GM19238 (cell line): ENCODE results near the gene FAM32A.
"Not testable (repeated sequence)": the region's sequence is repeated elsewhere in the genome, so short reads cannot be mapped to it uniquely, and the experiment has no call there.

Experiments used
- DNase-seq: peaks from one replicate; pipeline ENCODE4 v3.0.0; 2011; ENCODE audit warnings: low spot score; ENCODE audit not compliant: insufficient read length

FAM32A gene

GRCh38 chr19:16164222-16164890, 20.9 kb upstream of the FAM32A start:
- no peak for DNase-seq

DNA sequence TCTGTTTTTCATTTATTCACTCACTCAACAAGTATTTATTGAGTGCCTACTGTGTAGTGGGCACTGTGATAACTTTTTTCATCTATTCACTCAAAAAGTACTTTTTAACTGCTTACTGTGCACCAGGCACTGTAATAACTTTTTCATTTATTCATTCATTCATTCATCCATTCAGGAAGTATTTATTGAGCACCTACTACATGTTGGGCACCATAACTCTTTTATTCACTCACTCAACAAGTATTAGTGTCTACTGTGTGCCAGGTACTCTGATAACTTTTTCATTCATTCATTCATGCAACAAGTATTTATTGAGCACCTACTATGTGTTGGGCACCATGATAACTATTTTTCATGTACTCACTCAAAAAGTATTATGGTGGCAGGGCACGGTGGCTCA, 18.8 kb upstream of the FAM32A start:
- no peak for DNase-seq

GRCh38 chr19:16167055-16167454, 18.2 kb upstream of the FAM32A start:
- DNase-seq = no peak

GRCh38 chr19:16168465-16169081, 16.6 kb upstream of the FAM32A start:
- DNase-seq = no peak

GRCh38 chr19:16170134-16170533, 15.1 kb upstream of the FAM32A start:
- DNase-seq = no peak

- no peak for DNase-seq
Observed at GRCh38 chr19:16175954-16176353, 9.3 kb upstream of the FAM32A start.

- not testable (repeated sequence) for DNase-seq
Observed at GRCh38 chr19:16178866-16179265, 6.3 kb upstream of the FAM32A start.

GRCh38 chr19:16180611-16181010, 4.6 kb upstream of the FAM32A start:
- DNase-seq = no peak

- no peak for DNase-seq
Observed at GRCh38 chr19:16184665-16185122, 516 bp upstream of the FAM32A start.

GRCh38 chr19:16185768-16186123, 536 bp downstream of the FAM32A start:
- DNase-seq = no peak

- no peak for DNase-seq
Observed at GRCh38 chr19:16188521-16188920, 3.3 kb downstream of the FAM32A start.

DNA sequence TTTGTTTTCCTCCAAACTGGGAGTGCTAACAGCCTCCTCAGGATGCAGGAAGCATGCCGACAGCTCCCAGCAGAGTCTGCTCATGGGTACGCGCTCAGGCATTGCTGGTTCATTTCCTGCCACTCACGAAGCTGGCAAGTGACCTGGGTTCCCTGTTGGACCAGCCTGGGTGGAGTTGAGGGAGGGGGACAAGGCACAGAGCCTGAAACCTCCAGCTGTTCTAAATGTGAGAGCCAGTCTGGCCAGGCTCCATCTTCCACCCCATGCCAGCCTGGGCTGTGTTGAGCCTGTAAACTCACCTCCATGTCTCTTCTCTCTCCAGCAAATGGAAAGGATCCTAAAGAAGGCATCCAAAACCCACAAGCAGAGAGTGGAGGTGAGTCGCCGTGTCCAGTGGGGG, 5.0 kb downstream of the FAM32A start:
- no peak for DNase-seq

DNA sequence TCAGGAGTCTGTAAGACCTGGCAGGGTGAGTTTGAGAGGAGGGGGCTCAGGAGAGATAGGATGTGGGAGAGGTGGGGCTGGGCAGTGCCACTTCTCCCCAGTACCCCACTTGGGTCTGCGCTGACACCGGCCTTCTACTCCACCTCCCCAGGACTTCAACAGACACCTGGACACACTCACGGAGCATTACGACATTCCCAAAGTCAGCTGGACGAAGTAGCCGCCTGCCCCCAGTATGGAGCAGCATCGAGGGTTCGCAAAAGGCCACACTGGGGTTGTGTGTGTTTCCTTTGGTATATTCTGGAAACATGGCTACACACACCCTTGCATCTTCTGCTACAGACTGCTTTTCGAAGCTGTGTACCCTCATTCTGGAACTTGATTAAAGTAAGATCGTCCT, 5.5 kb downstream of the FAM32A start:
- no peak for DNase-seq

DNA sequence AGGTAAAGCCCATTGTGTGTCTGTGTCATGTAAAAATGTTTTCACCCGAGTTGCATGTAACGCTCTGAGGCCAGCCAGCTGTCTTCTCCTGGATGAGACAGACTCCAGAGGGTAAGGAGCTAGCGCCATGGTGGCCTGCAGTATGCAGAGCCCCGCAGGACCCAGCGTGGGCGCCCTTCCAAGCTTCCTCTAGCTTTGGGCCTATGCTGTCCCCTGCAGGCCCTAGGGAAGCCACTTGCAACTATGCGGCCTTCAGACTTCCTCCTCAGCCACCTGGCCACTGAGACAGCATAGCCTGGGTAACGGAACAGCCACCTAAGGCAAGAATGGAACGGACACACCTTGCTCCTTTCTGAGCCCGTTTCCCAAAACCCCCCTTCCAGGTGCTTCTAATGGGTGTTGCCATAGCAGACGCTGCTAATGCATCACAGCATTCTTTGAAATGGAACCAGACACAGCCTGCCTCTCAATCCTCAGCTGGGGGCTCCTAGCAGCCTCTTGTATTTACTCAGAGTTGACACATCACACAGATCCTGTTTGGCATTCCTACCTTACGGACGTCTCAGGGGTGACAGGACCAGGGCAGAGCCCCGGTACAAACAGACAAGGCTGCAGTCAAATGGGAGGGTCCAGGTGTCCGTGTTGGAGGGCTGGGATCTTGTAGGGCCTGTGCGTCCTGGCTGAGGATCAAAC, 6.2 kb downstream of the FAM32A start:
- no peak for DNase-seq

DNA sequence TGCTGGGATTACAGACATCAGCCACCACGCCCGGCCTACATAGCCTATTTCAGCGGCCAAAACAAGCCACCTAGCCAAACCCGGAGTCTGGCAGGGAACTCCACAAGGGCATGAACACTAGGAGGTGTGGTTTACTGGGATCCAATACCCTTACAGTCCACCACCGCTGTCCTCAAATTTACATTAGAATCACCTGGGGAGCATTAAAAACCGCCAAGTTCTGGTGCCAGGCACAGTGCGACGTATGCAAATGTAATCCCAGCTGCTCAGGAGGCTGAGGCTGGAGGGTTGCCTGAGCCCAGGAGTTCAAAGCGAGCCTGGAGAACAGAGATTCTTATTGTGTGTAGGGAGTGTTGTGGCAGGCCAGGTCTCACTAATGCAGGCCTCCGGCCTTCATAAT, 8.3 kb downstream of the FAM32A start:
- DNase-seq = no peak

GRCh38 chr19:16197188-16197621, 12.0 kb downstream of the FAM32A start:
- no peak for DNase-seq

- peak; percentile 98 for DNase-seq
Observed at GRCh38 chr19:16197622-16198369, 12.6 kb downstream of the FAM32A start, which contains the start of gene AP1M1. AP1M1 (plus strand) TSS chr19:16197911; CDS start chr19:16198027, 116 bp downstream.

DNA sequence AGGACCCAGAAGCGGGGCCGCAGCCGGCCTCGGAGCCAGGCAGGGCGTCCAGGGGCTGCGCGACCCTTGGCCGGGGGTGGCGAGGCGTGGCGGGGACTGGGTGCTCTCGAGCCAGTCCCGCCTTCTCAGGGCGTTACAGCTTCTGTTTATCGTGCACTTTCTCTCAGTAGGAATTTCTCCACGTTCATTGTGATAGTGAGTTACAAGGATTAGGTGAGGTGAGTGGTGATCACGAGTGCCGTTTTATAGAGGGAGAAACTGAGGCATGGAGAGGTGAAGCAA, 13.1 kb downstream of the FAM32A start:
- DNase-seq = no peak

DNA sequence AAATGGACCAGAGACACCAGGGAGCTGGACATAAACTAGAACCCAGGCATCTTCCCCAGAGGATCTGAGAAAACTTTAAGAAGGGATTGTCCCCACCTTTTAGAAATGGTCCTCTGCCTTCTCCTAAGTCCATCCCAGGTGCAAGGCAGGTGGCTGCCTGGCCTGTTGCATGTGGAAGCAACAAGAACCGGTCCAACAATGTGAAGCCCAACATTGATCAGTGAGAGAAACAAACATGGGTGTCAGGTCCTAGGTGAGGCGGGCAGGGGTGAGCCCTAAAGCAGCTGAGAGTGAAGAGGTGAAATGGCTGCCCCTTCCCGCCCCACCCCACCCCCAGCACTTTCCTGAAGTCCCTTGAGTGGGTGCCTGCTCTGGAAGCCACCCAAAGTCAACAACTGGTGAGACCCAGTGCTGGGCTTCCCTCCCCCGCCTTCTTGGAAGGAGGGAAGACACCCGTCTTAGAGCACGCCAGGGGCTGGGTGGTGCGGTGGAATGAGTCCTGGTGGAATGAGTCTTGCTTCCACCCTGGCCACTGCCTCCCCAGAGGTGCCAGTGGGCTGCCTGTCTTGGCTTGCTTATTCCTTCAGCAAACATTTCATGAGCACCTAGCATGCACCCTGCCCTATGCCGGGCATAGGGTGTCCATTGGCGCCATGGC, 14.2 kb downstream of the FAM32A start:
- DNase-seq = no peak

- no peak for DNase-seq
Observed at GRCh38 chr19:16200038-16201010, 15.1 kb downstream of the FAM32A start.
